Left ventricle myocardium inferior (tissue), 1 donor: ENCODE data around the gene GPR179. TPM values are rescaled to one million over a fixed set of nuclear protein-coding genes. Genes with fewer than 3 reads are reported as not detected.

Source experiments
- DNase-seq: peaks from one replicate; pipeline ENCODE4 v3.0.0-alpha.2; 2020
- H3K27ac ChIP-seq: fragments of 200-600 bp; replicated peaks from 2 replicates; pipeline ENCODE4 v1.8.0; 2021
- H3K27me3 ChIP-seq: fragments of 200-600 bp; 2 replicates; pipeline ENCODE4 v1.8.0; 2021; ENCODE audit warnings: low read depth
- H3K36me3 ChIP-seq: fragments of 200-600 bp; 2 replicates; pipeline ENCODE4 v1.8.0; 2021
- H3K4me1 ChIP-seq: fragments of 200-600 bp; 2 replicates; pipeline ENCODE4 v1.8.0; 2021
- H3K4me3 ChIP-seq: fragments of 200-600 bp; 2 replicates; pipeline ENCODE4 v1.8.0; 2021; ENCODE audit warnings: mild to moderate bottlenecking, moderate library complexity
- H3K9me3 ChIP-seq: fragments of 200-600 bp; replicated peaks from 2 replicates; pipeline ENCODE4 v1.8.0; 2021
- CTCF ChIP-seq: fragments of 200-600 bp; IDR thresholded peaks from 2 replicates; pipeline ENCODE4 v1.8.0; 2021; ENCODE audit warnings: antibody characterized with exemption, mild to moderate bottlenecking, borderline replicate concordance
- intact Hi-C: fragments of 100-400 bp; cut with micrococcal nuclease; formaldehyde crosslinking; loops from one replicate; pipeline ENCODE4 v1.11.0; 2022
- total RNA-seq: library from RNA; stranded (reverse); fragmentation: NEBNext Ultra II Directional; extraction: Animal tissue kit (Norgen Biotek cat#: 25700); gene quantifications from one replicate; pipeline ENCODE4 v1.2.1, GENCODE V29; 2021
- donor health status: DM: no; HTN: yes; CAD: no; lungs with severe emphysema.

Gene GPR179
- total RNA-seq, 1 donor from 2014 or later, result 0.05 TPM

- intact Hi-C loops, result no loop called here
- Histone ChIP-seq H3K27ac (no peak overlapping the region), H3K4me1 (peaks cover 13% of the 10 kb centered on the region), H3K9me3 (no peaks in the 10 kb centered on the region), H3K27me3 (peaks cover 57% of the 10 kb centered on the region), H3K36me3 (no peaks in the 10 kb centered on the region), H3K4me3 (no peak overlapping the region)
- no peak for TF ChIP-seq CTCF
- no peak for DNase-seq
Measured at GRCh38 chr17:38329808-38330730, 13.7 kb downstream of the GPR179 start.

- no peaks in the 10 kb centered on the region for H3K9me3 ChIP-seq
- no peak for TF ChIP-seq CTCF
- DNase-seq, result no peak
- H3K36me3 ChIP-seq, result no peaks in the 10 kb centered on the region
- H3K4me3 ChIP-seq, result no peak overlapping the region
- H3K4me1 ChIP-seq, result peaks cover 13% of the 10 kb centered on the region
- no peak overlapping the region for H3K27ac ChIP-seq
- peaks cover 49% of the 10 kb centered on the region for H3K27me3 ChIP-seq
- intact Hi-C loops, result no loop called here
Measured at GRCh38 chr17:38329284-38329683, 14.5 kb downstream of the GPR179 start.

- DNase-seq, result no peak
- peaks cover under 1% of the 10 kb centered on the region for H3K36me3 ChIP-seq
- no peak for TF ChIP-seq CTCF
- peaks cover 42% of the 10 kb centered on the region for H3K27me3 ChIP-seq
- no peaks in the 10 kb centered on the region for H3K9me3 ChIP-seq
- intact Hi-C loops, result no loop called here
- peaks cover 13% of the 10 kb centered on the region for H3K4me1 ChIP-seq
- no peak overlapping the region for H3K27ac ChIP-seq
- no peak overlapping the region for H3K4me3 ChIP-seq
Measured at GRCh38 chr17:38328620-38329019, 15.1 kb downstream of the GPR179 start.

GRCh38 chr17:38327936-38328335 is 15.8 kb downstream of the GPR179 start:
- Histone ChIP-seq H3K27ac (no peak overlapping the region), H3K4me1 (peaks cover 13% of the 10 kb centered on the region), H3K4me3 (no peak overlapping the region), H3K27me3 (peaks cover 35% of the 10 kb centered on the region), H3K36me3 (peaks cover 8% of the 10 kb centered on the region), H3K9me3 (no peaks in the 10 kb centered on the region)
- intact Hi-C loops, result no loop called here
- no peak for TF ChIP-seq CTCF
- no peak for DNase-seq

- H3K27me3 ChIP-seq, result peaks cover 28% of the 10 kb centered on the region
- no peak overlapping the region for H3K27ac ChIP-seq
- H3K9me3 ChIP-seq, result no peaks in the 10 kb centered on the region
- intact Hi-C loops, result no loop called here
- H3K4me3 ChIP-seq, result no peak overlapping the region
- H3K4me1 ChIP-seq, result peaks cover 13% of the 10 kb centered on the region
- no peak for TF ChIP-seq CTCF
- H3K36me3 ChIP-seq, result peaks cover 13% of the 10 kb centered on the region
- DNase-seq, result peak; percentile 28
Measured at GRCh38 chr17:38326996-38327792, 16.6 kb downstream of the GPR179 start.
